ENCODE measurements around the gene DCST2. TPM values are rescaled to one million over a fixed set of nuclear protein-coding genes. Genes with fewer than 3 reads are reported as not detected.

DCST2 gene
- polyA plus RNA-seq, 1 donor from 2014 or later, result 1.8 TPM

- H3K4me2 ChIP-seq (ENCODE audit: low read length), result no peak overlapping the region
- H3K4me3 ChIP-seq (ENCODE audit: low read length), result no peak overlapping the region
- H3K9me2 ChIP-seq (ENCODE audit: insufficient read depth, low read length), result no peaks in the 10 kb centered on the region
- no peak overlapping the region for H3K27ac ChIP-seq (ENCODE audit: low read length)
- no peak overlapping the region for H3K9ac ChIP-seq (ENCODE audit: low read length)
- no peaks in the 10 kb centered on the region for H3K27me3 ChIP-seq (ENCODE audit: insufficient read depth, low read depth, low read length)
- H2AFZ ChIP-seq (ENCODE audit: low read depth, low read length), result no peak overlapping the region
- H3K36me3 ChIP-seq (ENCODE audit: insufficient read depth, low read length), result no peaks in the 10 kb centered on the region
- no peaks in the 10 kb centered on the region for H3K79me2 ChIP-seq (replicated peaks; ENCODE audit: insufficient read depth, low read length)
- no peaks in the 10 kb centered on the region for H4K20me1 ChIP-seq (ENCODE audit: insufficient read depth)
- TF ChIP-seq, protein P1, sequence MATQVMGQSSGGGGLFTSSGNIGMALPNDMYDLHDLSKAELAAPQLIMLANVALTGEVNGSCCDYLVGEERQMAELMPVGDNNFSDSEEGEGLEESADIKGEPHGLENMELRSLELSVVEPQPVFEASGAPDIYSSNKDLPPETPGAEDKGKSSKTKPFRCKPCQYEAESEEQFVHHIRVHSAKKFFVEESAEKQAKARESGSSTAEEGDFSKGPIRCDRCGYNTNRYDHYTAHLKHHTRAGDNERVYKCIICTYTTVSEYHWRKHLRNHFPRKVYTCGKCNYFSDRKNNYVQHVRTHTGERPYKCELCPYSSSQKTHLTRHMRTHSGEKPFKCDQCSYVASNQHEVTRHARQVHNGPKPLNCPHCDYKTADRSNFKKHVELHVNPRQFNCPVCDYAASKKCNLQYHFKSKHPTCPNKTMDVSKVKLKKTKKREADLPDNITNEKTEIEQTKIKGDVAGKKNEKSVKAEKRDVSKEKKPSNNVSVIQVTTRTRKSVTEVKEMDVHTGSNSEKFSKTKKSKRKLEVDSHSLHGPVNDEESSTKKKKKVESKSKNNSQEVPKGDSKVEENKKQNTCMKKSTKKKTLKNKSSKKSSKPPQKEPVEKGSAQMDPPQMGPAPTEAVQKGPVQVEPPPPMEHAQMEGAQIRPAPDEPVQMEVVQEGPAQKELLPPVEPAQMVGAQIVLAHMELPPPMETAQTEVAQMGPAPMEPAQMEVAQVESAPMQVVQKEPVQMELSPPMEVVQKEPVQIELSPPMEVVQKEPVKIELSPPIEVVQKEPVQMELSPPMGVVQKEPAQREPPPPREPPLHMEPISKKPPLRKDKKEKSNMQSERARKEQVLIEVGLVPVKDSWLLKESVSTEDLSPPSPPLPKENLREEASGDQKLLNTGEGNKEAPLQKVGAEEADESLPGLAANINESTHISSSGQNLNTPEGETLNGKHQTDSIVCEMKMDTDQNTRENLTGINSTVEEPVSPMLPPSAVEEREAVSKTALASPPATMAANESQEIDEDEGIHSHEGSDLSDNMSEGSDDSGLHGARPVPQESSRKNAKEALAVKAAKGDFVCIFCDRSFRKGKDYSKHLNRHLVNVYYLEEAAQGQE (IDR thresholded peaks at IDR 0.05; ENCODE audit: borderline replicate concordance), result no peak
- no peak for TF ChIP-seq SMC3 (conservative IDR thresholded peaks at IDR 0.05; ENCODE audit: poor library complexity)
- TF ChIP-seq EP300 (conservative IDR thresholded peaks at IDR 0.05; ENCODE audit: poor library complexity, severe bottlenecking), result no peak
- no peak for TF ChIP-seq TAF1 (IDR thresholded peaks at IDR 0.05; ENCODE audit: low read depth)
- no peak for TF ChIP-seq EZH2 (IDR thresholded peaks at IDR 0.05; ENCODE audit: borderline replicate concordance, insufficient read depth, low read length, poor library complexity, severe bottlenecking)
- no peak for TF ChIP-seq MXI1 (conservative IDR thresholded peaks at IDR 0.05; ENCODE audit: poor library complexity, severe bottlenecking)
- H3F3A ChIP-seq (ENCODE audit: insufficient read depth, low read length, poor library complexity, severe bottlenecking), result no peaks in the 10 kb centered on the region
- no peaks in the 10 kb centered on the region for H3K9me3 ChIP-seq (ENCODE audit: low read length)
Observed at GRCh38 chr1:155022927-155023236, 10.7 kb downstream of the DCST2 start.

DNA sequence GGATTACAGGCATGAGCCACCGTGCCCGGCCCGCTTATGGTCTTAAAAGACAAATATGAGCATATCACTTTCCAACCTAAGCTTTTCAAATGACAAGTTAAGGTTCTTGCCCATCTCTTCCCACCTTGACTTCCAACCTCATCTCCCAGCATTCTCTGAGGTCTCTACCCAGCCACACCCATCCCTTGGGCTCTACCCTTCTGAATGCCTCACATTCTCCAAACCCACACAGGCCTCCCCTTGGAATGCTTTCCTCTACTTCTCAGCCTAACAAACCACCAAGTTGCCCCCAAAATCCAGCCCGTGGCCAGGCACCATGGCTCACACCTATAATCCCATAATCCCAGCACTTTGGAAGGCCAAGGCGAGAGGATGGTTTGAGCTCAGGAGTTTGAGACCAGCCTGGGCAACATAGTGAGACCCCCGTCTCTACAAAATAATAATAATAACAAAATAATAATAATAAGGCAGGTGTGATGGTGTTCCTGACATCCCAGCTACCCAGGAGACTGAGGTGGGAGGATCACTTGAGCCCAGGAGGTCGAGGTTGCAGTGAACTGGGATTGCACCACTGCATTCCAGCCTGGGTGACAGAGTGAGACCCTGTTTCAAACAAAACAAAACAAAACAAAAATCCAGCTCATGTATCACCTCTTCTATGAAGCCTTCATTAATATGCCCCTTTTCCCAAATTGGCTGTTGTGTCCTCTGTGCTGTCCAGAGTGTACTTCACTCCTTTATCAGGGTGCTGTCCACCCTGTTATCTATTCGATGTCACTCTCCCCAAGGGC, 11.2 kb downstream of the DCST2 start:
- no peaks in the 10 kb centered on the region for H3K79me2 ChIP-seq (replicated peaks; ENCODE audit: insufficient read depth, low read length)
- no peak for TF ChIP-seq POLR2AphosphoS5 (IDR thresholded peaks at IDR 0.05)
- no peak for TF ChIP-seq SMC3 (conservative IDR thresholded peaks at IDR 0.05; ENCODE audit: poor library complexity)
- TF ChIP-seq, protein P1 (IDR thresholded peaks at IDR 0.05; ENCODE audit: borderline replicate concordance), result no peak
- no peak for TF ChIP-seq CTCF (IDR thresholded peaks at IDR 0.05; ENCODE audit: poor library complexity, severe bottlenecking)
- no peak for TF ChIP-seq EP300 (conservative IDR thresholded peaks at IDR 0.05; ENCODE audit: poor library complexity, severe bottlenecking)
- no peak for TF ChIP-seq EZH2 (IDR thresholded peaks at IDR 0.05; ENCODE audit: borderline replicate concordance, insufficient read depth, low read length, poor library complexity, severe bottlenecking)
- no peak overlapping the region for H3K4me3 ChIP-seq (ENCODE audit: low read length)
- H4K20me1 ChIP-seq (ENCODE audit: insufficient read depth), result no peaks in the 10 kb centered on the region
- no peak overlapping the region for H2AFZ ChIP-seq (ENCODE audit: low read depth, low read length)
- H3K9me3 ChIP-seq (ENCODE audit: low read length), result no peaks in the 10 kb centered on the region
- H3F3A ChIP-seq (ENCODE audit: insufficient read depth, low read length, poor library complexity, severe bottlenecking), result no peaks in the 10 kb centered on the region
- no peaks in the 10 kb centered on the region for H3K9me2 ChIP-seq (ENCODE audit: insufficient read depth, low read length)
- H3K27me3 ChIP-seq (ENCODE audit: insufficient read depth, low read depth, low read length), result no peaks in the 10 kb centered on the region
- no peak overlapping the region for H3K9ac ChIP-seq (ENCODE audit: low read length)
- H3K27ac ChIP-seq (ENCODE audit: low read length), result no peak overlapping the region
- no peaks in the 10 kb centered on the region for H3K36me3 ChIP-seq (ENCODE audit: insufficient read depth, low read length)
- H3K4me2 ChIP-seq (ENCODE audit: low read length), result no peak overlapping the region

Measured in neural cell (in vitro differentiated cells).